Activated naive CD8-positive, alpha-beta T cell treated with anti-CD3 and anti-CD28 coated beads, Interleukin-2, amount 10 ng/mL, durations not matched to agents 7 days and 5 days (primary cell): ENCODE results near the gene VDAC1. TPM values are rescaled to one million over a fixed set of nuclear protein-coding genes. Genes with fewer than 3 reads are reported as not detected.
A peak's percentile ranks its signal among the peaks of the same experiment; 100 is the strongest.

Experiments used
- ATAC-seq: fragments of 150-1000 bp; cut with Tn5 transposase; one replicate; pipeline ENCODE4 v1.10.0; 2021; ENCODE audit warnings: low read depth, moderate library complexity
- POLR2A ChIA-PET: fragments of 350-600 bp; sonication (Branson Sonifier 250); formaldehyde crosslinking; loops from one replicate; lab custom pipeline; 2021; ENCODE audit warnings: antibody characterized with exemption; lab: Charles Lee
- DNase-seq: peaks from one replicate; pipeline ENCODE4 v3.0.0; 2021
- H3K27ac Mint-ChIP-seq: one replicate; pipeline ENCODE4 v1.8.0; 2022; ENCODE audit warnings: mild to moderate bottlenecking, mixed read lengths
- H3K27me3 Mint-ChIP-seq: one replicate; pipeline ENCODE4 v1.8.0; 2022; ENCODE audit warnings: mild to moderate bottlenecking, moderate library complexity, mixed read lengths
- H3K36me3 Mint-ChIP-seq: one replicate; pipeline ENCODE4 v1.8.0; 2021; ENCODE audit warnings: mild to moderate bottlenecking, mixed read lengths
- H3K4me1 Mint-ChIP-seq: one replicate; pipeline ENCODE4 v1.8.0; 2021; ENCODE audit warnings: mixed read lengths
- H3K4me3 Mint-ChIP-seq: one replicate; pipeline ENCODE4 v1.8.0; 2022; ENCODE audit warnings: mild to moderate bottlenecking, moderate library complexity, mixed read lengths
- H3K9me3 Mint-ChIP-seq: one replicate; pipeline ENCODE4 v1.8.0; 2021; ENCODE audit warnings: mixed read lengths
- total RNA-seq, 2 experiments: library from RNA; stranded (reverse); gene quantifications; one replicate each; pipeline ENCODE4 v1.2.3, GENCODE V29; 2021

The VDAC1 gene, protein sequence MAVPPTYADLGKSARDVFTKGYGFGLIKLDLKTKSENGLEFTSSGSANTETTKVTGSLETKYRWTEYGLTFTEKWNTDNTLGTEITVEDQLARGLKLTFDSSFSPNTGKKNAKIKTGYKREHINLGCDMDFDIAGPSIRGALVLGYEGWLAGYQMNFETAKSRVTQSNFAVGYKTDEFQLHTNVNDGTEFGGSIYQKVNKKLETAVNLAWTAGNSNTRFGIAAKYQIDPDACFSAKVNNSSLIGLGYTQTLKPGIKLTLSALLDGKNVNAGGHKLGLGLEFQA
- 100 to 1,000 TPM; 194 to 199 TPM for total RNA-seq

DNA sequence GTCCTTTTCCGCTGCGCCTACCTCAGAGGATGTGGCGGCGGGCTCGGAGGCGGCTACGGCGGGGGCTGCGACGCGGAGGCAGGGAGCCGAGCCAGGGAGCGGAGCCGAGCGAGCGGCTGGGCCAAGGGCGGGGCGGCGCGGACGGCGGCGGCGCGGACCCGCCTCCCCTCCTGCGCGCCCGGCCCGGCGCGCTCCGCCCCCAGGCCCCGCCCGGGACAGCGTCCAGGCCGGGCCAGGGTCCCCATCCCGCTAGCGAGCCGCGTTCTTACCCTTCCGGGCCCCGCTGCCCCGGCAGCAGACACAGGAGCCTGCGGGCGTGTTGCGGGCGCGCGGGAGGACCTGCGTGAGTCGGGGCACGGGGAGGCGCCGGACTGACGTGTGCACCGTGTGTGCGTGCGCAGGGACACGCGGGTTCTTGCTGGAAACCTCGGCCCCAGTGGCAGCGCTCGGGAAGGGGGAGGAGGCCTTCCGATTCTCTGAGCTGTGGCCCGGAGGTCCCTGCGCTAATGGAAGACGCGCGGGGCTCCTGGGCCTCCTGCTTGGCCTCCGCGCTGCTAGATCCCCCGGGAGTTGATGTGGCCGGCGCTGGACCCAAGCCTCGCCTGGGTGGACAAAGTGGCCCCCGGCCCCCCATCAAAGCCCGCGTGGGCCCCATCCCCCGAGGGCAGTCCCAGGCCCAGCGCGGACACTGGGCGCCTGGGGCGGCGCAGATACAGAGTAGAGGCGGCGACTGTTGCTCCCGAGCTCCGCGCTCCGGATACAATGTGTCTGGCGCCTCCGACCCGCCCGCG, at the start of gene VDAC1:
TSS of gene VDAC1 (minus strand) at position 350 of the 791 bp plus-strand sequence. CDS start 11,963 bp downstream, outside the sequence.
- Mint-ChIP-seq H3K27ac (peak within 1 kb of the TSS; percentile 95), H3K9me3 (no peaks in the 10 kb centered on the region)

DNA sequence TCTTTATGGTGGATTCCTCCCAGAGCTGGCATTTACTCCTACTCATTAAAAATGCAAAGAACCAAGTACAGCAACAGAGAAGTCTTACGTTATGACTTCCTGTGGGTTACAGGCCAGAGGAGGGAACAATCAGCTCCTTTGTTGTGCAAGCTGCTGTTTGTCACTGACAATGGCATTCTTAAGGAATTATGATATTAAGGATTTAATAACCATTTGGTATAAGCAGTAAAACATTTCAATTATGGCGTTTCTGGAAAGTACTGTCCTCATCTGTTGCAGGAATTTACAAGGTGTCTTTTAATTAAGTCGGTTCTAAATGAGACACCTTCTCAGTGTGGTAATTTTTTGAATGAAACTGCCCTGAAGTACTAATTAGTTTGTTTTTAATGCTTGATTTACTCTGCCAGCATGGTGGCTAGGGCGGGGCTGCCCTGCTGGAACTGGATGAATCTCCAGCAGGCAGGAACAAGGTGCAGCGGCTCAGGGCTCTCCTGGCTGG, 49.1 kb upstream of the VDAC1 start:
- POLR2A ChIA-PET: interaction anchor here (0.6 to 2.0 kb wide), 10 partner anchors 11 to 123 kb away, joined by 3 to 10 read pairs (median 4); partner anchors contain the start of genes SKP1, TCF7 and VDAC1
- Mint-ChIP-seq H3K9me3 (no peaks in the 10 kb centered on the region), H3K4me1 (peaks cover 25% of the 10 kb centered on the region), H3K27ac (peak overlapping the region; percentile 87), H3K4me3 (peak overlapping the region; percentile 57), H3K36me3 (no peaks in the 10 kb centered on the region), H3K27me3 (no peaks in the 10 kb centered on the region)
- ATAC-seq: peak; percentile 86
- DNase-seq: no peak

More for the DNA sequence above, at the start of gene VDAC1:
- ATAC-seq: peak; percentile 84
- POLR2A ChIA-PET: interaction anchor here (0.6 to 2.7 kb wide), 22 partner anchors 8 to 1180 kb away, joined by 3 to 12 read pairs (median 3); partner anchors contain the start of genes C5orf15, DDX46, HSPA4 and PPP2CA
- peak; percentile 89 for DNase-seq
- Mint-ChIP-seq H3K27me3 (no peaks in the 10 kb centered on the region), H3K4me3 (peak within 1 kb of the TSS; percentile 95), H3K4me1 (peaks cover 32% of the 10 kb centered on the region), H3K36me3 (peaks cover 8% of the 10 kb centered on the region)

DNA sequence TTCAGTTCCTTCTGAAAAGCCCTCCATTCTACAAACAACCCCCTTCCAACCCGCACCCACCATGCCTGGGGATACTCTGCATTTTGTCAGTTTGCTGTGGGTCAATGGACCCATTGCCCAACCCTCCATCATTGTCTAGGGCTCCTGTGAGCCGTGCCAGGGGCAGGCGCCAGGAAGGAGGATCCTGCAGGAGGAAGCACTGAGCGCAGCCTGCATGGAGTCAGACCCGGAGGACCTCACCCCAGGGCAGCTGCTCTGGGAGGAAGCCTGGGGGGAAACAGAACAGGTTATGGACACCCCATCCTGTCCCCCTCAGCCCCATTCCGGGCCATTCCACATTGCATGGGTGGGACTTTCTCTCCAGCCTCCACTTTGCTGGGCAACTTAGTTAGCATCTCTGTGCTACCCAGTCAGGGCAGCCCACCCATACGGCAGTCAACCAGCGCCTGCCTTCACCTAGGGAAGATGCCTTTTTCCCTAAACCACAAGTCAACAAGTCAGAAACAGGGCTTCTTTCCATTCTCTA, 48.6 kb upstream of the VDAC1 start:
- Mint-ChIP-seq H3K9me3 (no peaks in the 10 kb centered on the region), H3K4me1 (peaks cover 25% of the 10 kb centered on the region), H3K36me3 (peaks cover 1% of the 10 kb centered on the region), H3K27ac (peak overlapping the region; percentile 87), H3K4me3 (peak overlapping the region; percentile 57), H3K27me3 (no peaks in the 10 kb centered on the region)
- ATAC-seq: peak; percentile 42
- POLR2A ChIA-PET: interaction anchor here (0.9 to 2.0 kb wide), 7 partner anchors 16 to 124 kb away, joined by 3 to 10 read pairs (median 4); partner anchors contain the start of genes SKP1, TCF7 and VDAC1
- no peak for DNase-seq

DNA sequence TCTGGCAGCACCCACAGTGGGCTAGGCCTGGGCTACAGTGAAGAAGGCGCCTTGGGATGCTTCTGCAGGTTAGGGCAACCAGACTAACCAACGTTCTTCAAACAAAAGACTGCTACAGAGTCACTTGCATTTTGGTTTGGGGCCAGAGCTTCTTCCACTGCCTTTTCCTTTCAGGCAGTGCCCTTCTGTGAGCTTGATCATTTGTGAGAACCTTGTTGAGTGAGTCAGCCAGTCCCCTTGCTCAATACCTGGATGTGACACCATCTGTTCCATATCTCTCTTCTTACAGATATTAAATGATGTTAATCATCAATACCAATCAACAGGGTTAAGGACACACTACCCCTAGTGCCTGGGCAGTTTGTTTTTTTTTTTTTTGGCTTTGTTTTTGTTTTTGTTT, 46.5 kb upstream of the VDAC1 start:
- ATAC-seq: no peak
- H3K4me3 Mint-ChIP-seq: no peak overlapping the region
- DNase-seq: no peak
- peaks cover 30% of the 10 kb centered on the region for H3K4me1 Mint-ChIP-seq
- H3K27ac Mint-ChIP-seq: no peak overlapping the region
- peaks cover 1% of the 10 kb centered on the region for H3K36me3 Mint-ChIP-seq
- no peaks in the 10 kb centered on the region for H3K9me3 Mint-ChIP-seq
- H3K27me3 Mint-ChIP-seq: no peaks in the 10 kb centered on the region
- POLR2A ChIA-PET: interaction anchor here (0.7 to 1.4 kb wide), 3 partner anchors 9 to 125 kb away, joined by 3 read pairs; no protein-coding TSS in a partner anchor

DNA sequence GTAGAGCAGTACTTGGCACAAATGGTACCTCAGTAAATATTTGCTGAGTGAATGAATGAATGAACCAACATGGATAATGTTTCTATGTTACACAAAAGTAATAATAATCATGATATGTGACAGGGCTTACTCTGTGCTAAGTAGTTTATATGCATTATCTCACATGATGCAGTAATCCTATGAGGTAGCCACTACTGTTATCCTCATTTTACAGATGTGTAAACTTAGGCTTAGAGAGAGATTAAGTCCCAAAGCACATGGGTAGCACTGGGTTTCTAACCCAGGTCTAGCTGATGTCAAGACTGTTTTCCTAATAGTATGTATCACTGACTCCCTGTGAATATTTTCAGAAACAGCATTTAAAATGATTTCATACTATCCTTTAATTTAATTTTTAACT, 44.1 kb upstream of the VDAC1 start:
- Mint-ChIP-seq H3K4me3 (no peak overlapping the region), H3K27me3 (no peaks in the 10 kb centered on the region), H3K9me3 (no peaks in the 10 kb centered on the region), H3K27ac (no peak overlapping the region), H3K36me3 (peaks cover 1% of the 10 kb centered on the region), H3K4me1 (peaks cover 17% of the 10 kb centered on the region)
- DNase-seq (no peak), ATAC-seq (no peak)
- POLR2A ChIA-PET: no interaction called here

DNA sequence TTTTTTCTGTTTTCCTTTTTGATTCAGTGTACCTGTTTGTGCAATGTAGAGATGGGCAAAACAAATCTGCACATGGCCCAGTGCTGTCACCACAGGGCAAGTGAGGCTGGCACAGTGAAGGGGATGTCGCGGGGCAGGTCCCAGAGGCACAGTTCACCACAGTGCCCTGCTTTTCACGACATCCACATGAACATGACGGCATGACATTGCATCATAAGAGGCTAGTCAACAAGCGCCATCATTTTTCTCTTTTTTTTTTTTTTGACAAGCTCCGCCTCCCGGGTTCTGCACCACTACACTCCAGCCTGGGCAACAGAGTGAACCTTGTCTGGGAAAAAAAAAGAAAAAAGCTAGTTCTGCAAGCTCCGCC, 42.9 kb upstream of the VDAC1 start:
- Mint-ChIP-seq H3K27ac (no peak overlapping the region), H3K9me3 (no peaks in the 10 kb centered on the region), H3K4me3 (no peak overlapping the region), H3K27me3 (no peaks in the 10 kb centered on the region), H3K36me3 (peaks cover 1% of the 10 kb centered on the region), H3K4me1 (peaks cover 8% of the 10 kb centered on the region)
- ATAC-seq (no peak), DNase-seq (no peak)
- POLR2A ChIA-PET: interaction anchor here (0.7 kb wide), 1 partner anchor 1945 kb away, joined by 3 read pairs; no protein-coding TSS in a partner anchor

DNA sequence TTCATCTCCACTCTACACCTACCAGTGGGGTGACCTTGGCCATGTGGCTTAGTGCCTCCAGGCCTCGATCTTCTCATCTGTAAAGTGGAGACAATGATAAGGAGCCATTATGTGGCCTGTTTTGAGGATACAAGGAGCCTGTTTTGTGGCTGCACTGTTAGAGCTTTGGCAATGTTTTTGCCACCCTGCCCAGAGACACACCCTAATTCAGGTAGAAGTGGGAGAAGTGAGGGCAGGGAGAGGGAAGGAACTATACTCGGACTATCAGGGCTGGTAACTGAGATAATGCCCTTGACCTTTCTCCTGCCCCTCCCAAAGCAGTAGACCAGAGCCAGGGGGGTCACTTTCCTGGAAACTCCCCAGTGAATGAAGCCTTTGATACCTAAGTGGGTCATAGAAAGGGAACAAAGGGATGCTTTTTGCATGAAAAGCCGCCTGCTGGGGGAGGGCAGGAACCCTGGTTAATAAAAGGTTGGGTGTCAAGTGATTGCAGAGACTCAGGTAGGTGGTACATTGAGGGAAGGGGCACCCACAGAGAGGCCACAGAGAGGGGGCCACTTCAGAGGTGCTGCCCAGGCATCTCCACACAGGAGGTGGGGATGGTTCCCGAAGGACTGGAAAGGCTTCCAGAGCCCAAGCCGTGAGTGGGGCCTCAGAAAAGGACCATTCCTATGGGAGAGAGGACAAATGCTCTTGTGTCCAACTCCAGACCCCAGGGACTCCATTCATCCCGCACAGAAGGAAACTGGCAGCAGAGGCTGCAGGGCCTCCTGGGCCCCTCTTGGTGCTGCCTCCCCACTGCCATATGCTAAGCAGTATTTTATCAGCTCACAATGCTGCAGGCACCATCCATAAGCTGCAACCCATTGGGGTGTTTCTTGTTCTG, 42.3 kb upstream of the VDAC1 start:
- no peaks in the 10 kb centered on the region for H3K9me3 Mint-ChIP-seq
- ATAC-seq (no peak), DNase-seq (no peak)
- H3K36me3 Mint-ChIP-seq: peaks cover 1% of the 10 kb centered on the region
- no peaks in the 10 kb centered on the region for H3K27me3 Mint-ChIP-seq
- H3K4me3 Mint-ChIP-seq: no peak overlapping the region
- POLR2A ChIA-PET: no interaction called here
- no peak overlapping the region for H3K27ac Mint-ChIP-seq
- peaks cover 10% of the 10 kb centered on the region for H3K4me1 Mint-ChIP-seq

DNA sequence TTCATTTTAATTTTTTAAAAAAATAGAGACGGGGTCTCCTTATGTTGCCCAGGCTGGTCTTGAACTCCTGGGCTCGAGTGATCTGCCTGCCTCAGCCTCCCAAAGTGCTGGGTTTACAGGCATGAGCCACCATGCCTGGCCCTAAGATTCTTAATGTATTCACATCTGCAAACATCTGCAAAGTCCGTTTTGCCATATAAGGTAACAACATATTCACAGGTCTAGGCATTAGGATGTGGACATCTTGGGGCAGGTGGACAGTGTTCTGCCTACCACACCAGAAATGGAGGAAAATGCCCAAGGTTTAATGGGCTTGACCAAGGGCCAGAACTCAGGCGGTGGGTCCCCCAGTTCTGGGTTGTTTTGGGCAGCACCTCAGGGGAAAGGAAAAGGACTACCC, 41.6 kb upstream of the VDAC1 start:
- Mint-ChIP-seq H3K27me3 (no peaks in the 10 kb centered on the region), H3K27ac (no peak overlapping the region), H3K4me1 (peaks cover 15% of the 10 kb centered on the region), H3K4me3 (no peak overlapping the region), H3K36me3 (peaks cover 1% of the 10 kb centered on the region), H3K9me3 (no peaks in the 10 kb centered on the region)
- POLR2A ChIA-PET: no interaction called here
- no peak for DNase-seq
- ATAC-seq: no peak

DNA sequence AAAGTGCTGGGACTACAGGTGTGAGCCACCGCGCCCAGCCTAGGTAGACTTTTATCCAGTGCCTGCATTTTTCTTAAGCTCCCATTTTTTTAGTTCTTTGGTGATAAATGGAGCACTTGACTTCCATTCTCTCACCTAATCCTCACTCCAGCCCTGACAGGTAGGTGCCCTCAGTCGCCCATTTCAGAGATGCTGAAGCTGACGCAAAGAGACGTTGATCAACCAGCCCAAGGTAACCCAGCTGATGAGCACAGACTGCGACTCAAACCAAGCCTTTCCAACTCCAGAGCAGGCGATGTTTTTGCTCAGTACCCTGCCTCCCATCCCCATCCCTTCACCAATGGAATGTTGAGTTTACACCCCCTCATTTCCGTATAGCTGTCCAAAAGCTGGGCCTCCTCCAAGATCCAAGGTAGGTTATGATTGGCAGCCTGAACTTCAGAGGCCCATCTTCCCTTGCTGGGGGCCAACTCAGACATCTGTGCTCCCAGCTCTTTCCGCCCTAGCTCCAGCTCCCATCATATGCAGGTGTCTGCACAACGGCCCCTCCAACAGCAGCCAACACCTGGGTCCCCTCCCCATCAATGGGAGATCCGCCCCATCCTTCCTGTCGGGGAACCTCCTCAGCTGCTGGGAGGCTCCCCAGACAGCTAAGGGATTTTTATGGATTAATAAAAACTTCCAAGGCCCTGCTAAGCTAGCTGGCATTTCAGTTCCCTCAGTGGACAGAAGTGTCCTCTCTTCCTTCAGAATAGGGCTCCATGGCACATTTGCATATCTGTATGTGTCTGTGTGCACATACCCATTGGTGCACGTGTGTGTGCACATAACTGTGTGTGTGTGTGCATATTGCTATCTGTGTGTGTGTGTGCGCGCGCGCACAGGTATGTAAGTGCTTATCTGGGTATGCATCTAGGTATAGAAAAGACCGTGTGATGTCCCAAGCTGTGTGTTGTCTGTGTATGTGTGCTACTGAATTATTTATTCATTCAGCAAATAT, 39.3 kb upstream of the VDAC1 start:
- Mint-ChIP-seq H3K27me3 (peaks cover 5% of the 10 kb centered on the region), H3K36me3 (peaks cover 1% of the 10 kb centered on the region), H3K27ac (no peak overlapping the region), H3K4me1 (peaks cover 28% of the 10 kb centered on the region), H3K9me3 (no peaks in the 10 kb centered on the region), H3K4me3 (no peak overlapping the region)
- POLR2A ChIA-PET: interaction anchor here (0.6 to 5.4 kb wide), 4 partner anchors 93 to 621 kb away, joined by 3 to 44 read pairs (median 6); no protein-coding TSS in a partner anchor
- ATAC-seq (no peak), DNase-seq (no peak)

DNA sequence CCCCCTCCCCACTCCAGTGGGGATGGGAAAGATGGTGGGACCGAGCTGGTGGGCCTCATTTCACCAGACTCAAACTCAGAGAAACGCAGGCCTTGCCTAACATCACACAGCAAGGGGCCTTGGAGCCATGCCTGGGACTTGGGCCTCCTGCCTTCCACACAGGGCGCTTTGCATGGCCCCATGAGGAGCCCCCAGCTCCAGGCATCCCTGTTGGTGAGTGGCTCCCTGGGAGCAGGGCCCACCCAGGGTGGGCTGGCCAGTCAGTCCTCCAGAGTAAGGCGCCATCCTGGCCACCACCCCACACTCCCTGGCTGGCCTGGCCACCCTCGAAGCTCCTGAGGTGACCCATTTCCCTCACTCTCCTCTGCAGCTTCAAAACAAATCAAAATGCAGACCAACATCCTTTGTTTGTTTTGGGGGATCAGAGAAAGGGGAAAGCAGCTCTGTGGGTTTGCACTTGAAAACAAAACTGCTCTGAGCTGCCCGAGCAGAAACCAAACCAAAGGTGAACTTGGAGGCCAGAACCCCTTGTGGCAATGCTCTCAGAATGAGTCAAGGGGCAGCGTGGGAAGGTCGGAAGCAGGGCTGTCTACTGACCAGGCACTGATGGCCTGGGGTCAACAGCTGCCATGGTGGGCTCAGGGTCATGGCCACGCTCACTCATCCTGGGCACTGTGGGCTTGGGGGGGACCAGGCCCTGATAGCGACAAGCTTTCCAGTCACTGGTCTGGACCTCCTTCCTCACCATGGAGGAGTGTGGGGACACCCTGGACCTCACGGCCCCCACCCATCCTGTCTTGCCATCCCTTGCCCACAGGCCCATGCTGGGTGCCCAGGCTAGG, 37.0 kb upstream of the VDAC1 start:
- DNase-seq: no peak
- peak overlapping the region; percentile 77 for H3K27ac Mint-ChIP-seq
- H3K36me3 Mint-ChIP-seq: no peaks in the 10 kb centered on the region
- peak; percentile 31 for ATAC-seq
- peaks cover 30% of the 10 kb centered on the region for H3K4me1 Mint-ChIP-seq
- POLR2A ChIA-PET: interaction anchor here (0.6 to 5.4 kb wide), 11 partner anchors 10 to 183 kb away, joined by 3 to 44 read pairs (median 3); partner anchors contain the start of gene TCF7
- H3K9me3 Mint-ChIP-seq: no peaks in the 10 kb centered on the region
- peaks cover 5% of the 10 kb centered on the region for H3K27me3 Mint-ChIP-seq
- peak overlapping the region; percentile 40 for H3K4me3 Mint-ChIP-seq

DNA sequence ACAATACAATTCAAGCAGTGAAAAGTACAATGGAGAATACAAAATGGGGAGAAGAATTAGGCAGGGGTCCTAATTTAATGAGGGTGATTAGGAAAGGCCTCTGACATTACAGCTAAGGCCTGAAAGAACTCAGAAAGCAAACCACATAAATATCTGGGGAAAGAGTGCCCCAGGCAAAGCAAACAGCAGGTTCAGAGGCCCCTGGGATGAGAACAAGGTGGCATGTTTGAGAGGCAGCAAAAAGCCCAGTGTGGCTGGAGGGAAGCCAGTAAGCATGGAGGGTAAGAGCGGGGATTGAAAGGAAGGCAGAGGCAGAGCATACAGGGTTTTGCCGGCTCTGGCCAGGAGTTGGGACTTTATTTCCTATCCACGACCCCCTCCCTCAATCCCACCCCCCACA, 33.4 kb upstream of the VDAC1 start:
- ATAC-seq (no peak), DNase-seq (no peak)
- Mint-ChIP-seq H3K27me3 (peaks cover 5% of the 10 kb centered on the region), H3K27ac (no peak overlapping the region), H3K9me3 (no peaks in the 10 kb centered on the region), H3K36me3 (no peaks in the 10 kb centered on the region), H3K4me3 (no peak overlapping the region), H3K4me1 (peaks cover 31% of the 10 kb centered on the region)
- POLR2A ChIA-PET: no interaction called here
